H9 (cell line): ENCODE results near the gene WDR88. TPM values are rescaled to one million over a fixed set of nuclear protein-coding genes. Genes with fewer than 3 reads are reported as not detected.
"Not testable (repeated sequence)": the region's sequence is repeated elsewhere in the genome, so short reads cannot be mapped to it uniquely, and the experiment has no call there.

ENCODE experiments used
- DNase-seq: peaks from one replicate; pipeline ENCODE4 v3.0.0-alpha.2; 2017
- H2AFZ ChIP-seq: one replicate; pipeline ENCODE4 v1.6.1; 2013; ENCODE audit warnings: mild to moderate bottlenecking, low read length, control low read depth, moderate library complexity
- H2AK5ac ChIP-seq: 2 replicates; pipeline ENCODE4 v1.6.1; 2013; ENCODE audit warnings: low read length, control low read depth, mixed read lengths; ENCODE audit not compliant: insufficient read length
- H2BK120ac ChIP-seq: one replicate; pipeline ENCODE4 v1.6.1; 2013; ENCODE audit warnings: low read depth, mild to moderate bottlenecking, low read length, control low read depth, inconsistent platforms; ENCODE audit not compliant: poor library complexity, severe bottlenecking
- H2BK12ac ChIP-seq: 2 replicates; pipeline ENCODE4 v1.6.1; 2013; ENCODE audit warnings: low read length, control low read depth, mixed read lengths, low read depth; ENCODE audit not compliant: insufficient read length
- H2BK15ac ChIP-seq: 2 replicates; pipeline ENCODE4 v1.6.1; 2013; ENCODE audit warnings: low read depth, low read length, control low read depth
- H2BK20ac ChIP-seq: one replicate; pipeline ENCODE4 v1.6.1; 2013; ENCODE audit warnings: low read depth, mild to moderate bottlenecking, low read length, control low read depth, inconsistent platforms; ENCODE audit not compliant: poor library complexity, severe bottlenecking
- H2BK5ac ChIP-seq: 2 replicates; pipeline ENCODE4 v1.6.1; 2013; ENCODE audit warnings: low read length, control low read depth, mixed read lengths; ENCODE audit not compliant: insufficient read length
- H3K14ac ChIP-seq: 2 replicates; pipeline ENCODE4 v1.6.1; 2013; ENCODE audit warnings: low read length, control low read depth; ENCODE audit not compliant: insufficient read depth
- H3K18ac ChIP-seq: 2 replicates; pipeline ENCODE4 v1.6.1; 2013; ENCODE audit warnings: low read depth, mild to moderate bottlenecking, mixed read lengths, low read length, control low read depth; ENCODE audit not compliant: insufficient read length
- H3K23ac ChIP-seq: 2 replicates; pipeline ENCODE4 v1.6.1; 2013; ENCODE audit warnings: low read length, control low read depth, mixed read lengths, low read depth; ENCODE audit not compliant: insufficient read length
- H3K23me2 ChIP-seq: 2 replicates; pipeline ENCODE4 v1.6.1; 2013; ENCODE audit warnings: low read depth, mild to moderate bottlenecking, mixed read lengths, low read length, control low read depth; ENCODE audit not compliant: insufficient read length, poor library complexity, severe bottlenecking
- H3K27ac ChIP-seq: 2 replicates; pipeline ENCODE4 v1.5.1; 2013; ENCODE audit warnings: low read length, control low read depth, mixed read lengths, low read depth; ENCODE audit not compliant: insufficient read length
- H3K27me3 ChIP-seq: 2 replicates; pipeline ENCODE4 v1.6.1; 2013; ENCODE audit warnings: low read length, control low read depth, inconsistent platforms; ENCODE audit not compliant: insufficient read depth
- H3K4ac ChIP-seq: 2 replicates; pipeline ENCODE4 v1.6.1; 2013; ENCODE audit warnings: low read depth, mild to moderate bottlenecking, control low read depth, inconsistent platforms, low read length, moderate library complexity
- H3K4me1 ChIP-seq: 2 replicates; pipeline ENCODE4 v1.6.1; 2013; ENCODE audit warnings: low read length, control low read depth, inconsistent platforms; ENCODE audit not compliant: insufficient read depth
- H3K4me2 ChIP-seq: 2 replicates; pipeline ENCODE4 v1.6.1; 2013; ENCODE audit warnings: low read length, control low read depth, mixed read lengths; ENCODE audit not compliant: insufficient read length, insufficient read depth
- H3K56ac ChIP-seq: 2 replicates; pipeline ENCODE4 v1.6.1; 2013; ENCODE audit warnings: low read depth, mild to moderate bottlenecking, mixed read lengths, low read length, control low read depth; ENCODE audit not compliant: insufficient read length
- H3K79me1 ChIP-seq: 2 replicates; pipeline ENCODE4 v1.6.1; 2013; ENCODE audit warnings: low read depth, mild to moderate bottlenecking, moderate library complexity, low read length, control low read depth, inconsistent platforms; ENCODE audit not compliant: insufficient read depth, poor library complexity, severe bottlenecking
- H3K79me2 ChIP-seq: 2 replicates; pipeline ENCODE4 v1.6.1; 2013; ENCODE audit warnings: low read length, control low read depth, inconsistent platforms; ENCODE audit not compliant: insufficient read depth
- H3K9ac ChIP-seq: 2 replicates; pipeline ENCODE4 v1.6.1; 2013; ENCODE audit warnings: low read length, control low read depth, mixed read lengths; ENCODE audit not compliant: insufficient read length; ENCODE audit errors: extremely low read depth
- H3K9me3 ChIP-seq: one replicate; pipeline ENCODE4 v1.6.1; 2013; ENCODE audit warnings: low read depth, low read length, inconsistent platforms; ENCODE audit not compliant: control insufficient read depth
- H3T11ph ChIP-seq: one replicate; pipeline ENCODE4 v1.6.1; 2013; ENCODE audit warnings: mild to moderate bottlenecking, low read length, control low read depth, inconsistent platforms
- H4K20me1 ChIP-seq: one replicate; pipeline ENCODE4 v1.6.1; 2013; ENCODE audit not compliant: control insufficient read depth, insufficient read length, insufficient read depth
- H4K5ac ChIP-seq: 2 replicates; pipeline ENCODE4 v1.6.1; 2013; ENCODE audit warnings: low read depth, mild to moderate bottlenecking, mixed read lengths, low read length, control low read depth; ENCODE audit not compliant: insufficient read length
- H4K8ac ChIP-seq: replicated peaks from 2 replicates; pipeline ENCODE4 v1.6.1; 2013; ENCODE audit warnings: low read length, control low read depth, mixed read lengths, low read depth; ENCODE audit not compliant: insufficient read length
- H4K91ac ChIP-seq: 2 replicates; pipeline ENCODE4 v1.6.1; 2013; ENCODE audit warnings: low read depth, mild to moderate bottlenecking, moderate library complexity, mixed read lengths, low read length, control low read depth; ENCODE audit not compliant: insufficient read length
- H3K27ac Mint-ChIP-seq, 3 experiments: 2 replicates in 2 of 3; 3 replicates in 1 of 3; pipeline ENCODE4 v1.8.0; 2020 to 2021; ENCODE audit warnings: mixed read lengths in 3 of 3, mild to moderate bottlenecking in 1 of 3, moderate library complexity in 1 of 3
- H3K27me3 Mint-ChIP-seq: 2 replicates; pipeline ENCODE4 v1.8.0; 2021; ENCODE audit warnings: low read depth, mild to moderate bottlenecking, moderate library complexity, mixed read lengths
- H3K36me3 Mint-ChIP-seq, 3 experiments: 2 replicates in 2 of 3; 3 replicates in 1 of 3; pipeline ENCODE4 v1.8.0; 2020 to 2021; ENCODE audit warnings: low read depth in 3 of 3, mixed read lengths in 3 of 3; ENCODE audit not compliant: insufficient read depth in 1 of 3
- H3K4me1 Mint-ChIP-seq, 2 experiments: 2 replicates each; pipeline ENCODE4 v1.8.0; 2020; ENCODE audit warnings: mixed read lengths in 2 of 2
- H3K4me3 Mint-ChIP-seq, 2 experiments: 2 replicates in 1 of 2; 3 replicates in 1 of 2; pipeline ENCODE4 v1.8.0; 2020 to 2021; ENCODE audit warnings: mild to moderate bottlenecking in 2 of 2, mixed read lengths in 2 of 2, moderate library complexity in 1 of 2
- H3K9me3 Mint-ChIP-seq, 2 experiments: 2 replicates in 1 of 2; 3 replicates in 1 of 2; pipeline ENCODE4 v1.8.0; 2020; ENCODE audit warnings: mild to moderate bottlenecking in 2 of 2, mixed read lengths in 2 of 2, moderate library complexity in 1 of 2
- WGBS: extraction: QIAGEN DNeasy Blood & Tissue Kit; methylation state at CpG from one replicate; pipeline ENCODE4 v1.1.7; 2013; ENCODE audit warnings: missing lambda C conversion rate, low lambda C conversion rate, mixed read lengths; ENCODE audit not compliant: insufficient read length; ENCODE audit errors: extremely low coverage; 5-methylcytosine and 5-hydroxymethylcytosine counted together
- total RNA-seq: library from RNA; stranded (reverse); gene quantifications from 2 replicates; pipeline ENCODE4 v1.2.1, GENCODE V29; 2021
- TF ChIP-seq, protein P1 (sequence below): fragments of 200-600 bp; sonication (generic); conservative IDR thresholded peaks from 3 replicates; pipeline ENCODE4 v1.8.0; 2021; ENCODE audit warnings: antibody characterized with exemption, mild to moderate bottlenecking

WDR88 gene
- total RNA-seq, 1 experiment from 2014 or later: not detected

DNA sequence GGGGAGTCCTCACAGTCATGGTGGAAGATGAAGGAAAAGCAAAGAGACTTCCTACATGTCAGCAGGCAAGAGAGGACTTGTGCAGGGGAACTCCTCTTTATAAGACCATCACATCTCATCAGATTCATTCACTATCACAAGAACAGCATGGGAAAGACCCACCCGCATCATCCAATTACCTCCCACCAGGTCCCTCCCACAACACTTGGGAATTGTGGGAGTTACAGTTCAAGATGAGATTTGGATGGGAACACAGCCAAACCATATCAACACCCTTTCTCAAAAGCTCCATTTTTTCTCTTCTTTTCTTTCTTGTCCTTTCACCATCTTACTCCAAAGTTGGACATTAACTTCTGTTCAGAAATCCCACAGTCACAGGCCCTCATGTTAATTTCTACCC, 57.5 kb downstream of the WDR88 start:
- H3K27ac Mint-ChIP-seq: no peak overlapping the region
- WGBS: no CpG with 5 or more reads among the region's 1 CpG
- Histone ChIP-seq H3K23ac (no peak overlapping the region), H2BK120ac (no peak overlapping the region), H3K4me2 (no peak overlapping the region), H3K9ac (no peak overlapping the region), H4K5ac (no peak overlapping the region), H4K91ac (no peak overlapping the region), H4K20me1 (no peaks in the 10 kb centered on the region), H3K4ac (no peak overlapping the region), H2BK12ac (no peak overlapping the region), H2BK5ac (no peak overlapping the region), H3K79me2 (no peaks in the 10 kb centered on the region), H2AFZ (no peak overlapping the region), H2AK5ac (no peak overlapping the region), H3K9me3 (no peaks in the 10 kb centered on the region), H3T11ph (no peak overlapping the region), H3K23me2 (no peaks in the 10 kb centered on the region), H2BK20ac (no peak overlapping the region), H3K79me1 (no peaks in the 10 kb centered on the region), H3K4me1 (no peaks in the 10 kb centered on the region), H4K8ac (no peak overlapping the region), H3K18ac (no peak overlapping the region), H3K27me3 (no peaks in the 10 kb centered on the region; the same call in 1 of the 2 replicates), H3K27ac (no peak overlapping the region), H3K56ac (no peak overlapping the region), H2BK15ac (no peak overlapping the region), H3K14ac (no peak overlapping the region)
- H3K4me1 Mint-ChIP-seq: peaks cover 9 to 14% of the 10 kb centered on the region in 2 experiments
- no peak overlapping the region for H3K4me3 Mint-ChIP-seq
- TF ChIP-seq, protein P1, sequence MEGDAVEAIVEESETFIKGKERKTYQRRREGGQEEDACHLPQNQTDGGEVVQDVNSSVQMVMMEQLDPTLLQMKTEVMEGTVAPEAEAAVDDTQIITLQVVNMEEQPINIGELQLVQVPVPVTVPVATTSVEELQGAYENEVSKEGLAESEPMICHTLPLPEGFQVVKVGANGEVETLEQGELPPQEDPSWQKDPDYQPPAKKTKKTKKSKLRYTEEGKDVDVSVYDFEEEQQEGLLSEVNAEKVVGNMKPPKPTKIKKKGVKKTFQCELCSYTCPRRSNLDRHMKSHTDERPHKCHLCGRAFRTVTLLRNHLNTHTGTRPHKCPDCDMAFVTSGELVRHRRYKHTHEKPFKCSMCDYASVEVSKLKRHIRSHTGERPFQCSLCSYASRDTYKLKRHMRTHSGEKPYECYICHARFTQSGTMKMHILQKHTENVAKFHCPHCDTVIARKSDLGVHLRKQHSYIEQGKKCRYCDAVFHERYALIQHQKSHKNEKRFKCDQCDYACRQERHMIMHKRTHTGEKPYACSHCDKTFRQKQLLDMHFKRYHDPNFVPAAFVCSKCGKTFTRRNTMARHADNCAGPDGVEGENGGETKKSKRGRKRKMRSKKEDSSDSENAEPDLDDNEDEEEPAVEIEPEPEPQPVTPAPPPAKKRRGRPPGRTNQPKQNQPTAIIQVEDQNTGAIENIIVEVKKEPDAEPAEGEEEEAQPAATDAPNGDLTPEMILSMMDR: no peak
- H3K36me3 Mint-ChIP-seq: no peaks in the 10 kb centered on the region
- peaks cover 0 to 1% of the 10 kb centered on the region in 2 experiments; a peak in 3 of 5 replicates for H3K9me3 Mint-ChIP-seq
- H3K27me3 Mint-ChIP-seq: peaks cover 40% of the 10 kb centered on the region
- DNase-seq: no peak

DNA sequence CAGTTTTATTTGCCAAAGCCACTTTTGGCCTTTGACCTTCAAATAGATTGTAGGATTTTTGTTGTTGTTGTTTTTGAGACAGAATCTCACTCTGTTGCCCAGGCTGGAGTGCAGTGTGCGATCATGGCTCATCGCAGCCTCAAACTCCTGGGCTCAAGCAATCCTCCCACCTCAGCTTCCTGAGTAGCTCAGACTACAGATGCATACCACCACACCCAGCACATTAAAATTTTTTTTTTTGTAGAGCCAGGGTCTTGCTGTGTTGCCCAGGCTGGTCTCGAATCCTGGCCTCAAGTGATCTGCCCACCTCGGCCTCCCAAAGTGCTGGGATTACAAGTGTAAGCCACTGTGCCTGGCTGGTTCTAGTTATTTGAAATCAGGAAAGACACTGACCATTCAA, 59.2 kb downstream of the WDR88 start:
- no CpG with 5 or more reads among the region's 4 CpGs for WGBS
- not testable (repeated sequence) for H4K91ac ChIP-seq, H3K9me3 ChIP-seq, H3K23me2 ChIP-seq, H3K27ac Mint-ChIP-seq, H3K14ac ChIP-seq, H2BK20ac ChIP-seq, H3T11ph ChIP-seq, H4K8ac ChIP-seq, H3K4ac ChIP-seq, H3K56ac ChIP-seq, H2BK5ac ChIP-seq, H4K5ac ChIP-seq, H3K9ac ChIP-seq, H3K27me3 ChIP-seq, H2BK15ac ChIP-seq, H3K23ac ChIP-seq, H3K4me2 ChIP-seq, H2BK12ac ChIP-seq, H3K18ac ChIP-seq, DNase-seq, H2AK5ac ChIP-seq, H3K79me2 ChIP-seq, H3K79me1 ChIP-seq, H3K4me1 ChIP-seq, H2AFZ ChIP-seq, H3K27ac ChIP-seq, H3K36me3 Mint-ChIP-seq, H4K20me1 ChIP-seq, H3K4me3 Mint-ChIP-seq, H3K9me3 Mint-ChIP-seq, H2BK120ac ChIP-seq
- Mint-ChIP-seq H3K27me3 (peaks cover 43% of the 10 kb centered on the region), H3K4me1 (peaks cover 9 to 14% of the 10 kb centered on the region in 2 experiments)
